ENCODE data around the gene ZNF555.

The ZNF555 gene

DNA sequence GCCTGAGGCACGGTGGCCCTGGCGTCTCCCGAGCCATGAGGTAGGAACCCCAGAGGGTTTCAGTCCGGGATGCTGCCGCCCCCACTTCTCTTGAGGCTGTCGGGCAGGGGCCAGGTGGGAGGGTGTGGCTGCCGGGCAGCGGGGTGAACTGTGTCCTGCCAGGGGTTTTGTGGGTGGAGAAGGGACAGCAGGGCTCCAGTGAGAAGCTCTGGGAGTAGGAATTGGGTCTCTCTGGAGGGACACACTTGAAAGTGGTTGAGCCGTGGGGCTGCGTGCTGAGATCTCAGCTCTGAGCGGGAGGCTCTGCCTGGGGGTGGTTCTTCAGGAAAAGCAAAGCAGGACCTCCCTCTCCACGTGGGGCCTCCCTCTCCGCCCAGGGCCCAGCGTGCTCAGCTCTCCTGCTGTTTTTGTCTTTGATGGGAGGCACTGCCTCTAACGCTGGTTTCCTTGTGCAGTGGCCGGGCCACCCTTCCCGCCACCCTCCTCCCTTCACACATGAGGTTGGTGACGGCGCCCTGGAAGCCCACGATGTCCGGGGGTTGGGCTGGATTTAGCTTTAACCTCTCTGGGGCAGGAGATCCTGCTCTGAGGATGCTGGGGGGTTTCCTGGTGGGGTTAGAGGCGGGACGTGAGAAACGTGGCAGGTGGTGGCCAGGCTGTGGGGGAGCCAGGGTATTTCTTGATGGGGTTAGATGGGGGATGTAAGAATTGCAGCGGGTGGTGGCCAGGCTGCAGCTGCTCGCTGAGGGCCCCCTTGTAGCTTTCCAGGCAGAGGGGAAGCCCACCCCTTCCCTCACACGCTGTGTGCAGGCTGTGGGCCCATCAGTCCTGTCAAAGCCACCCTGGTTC lies 36.9 kb upstream of the ZNF555 start:
- DNase-seq (ENCODE audit: low read depth): no peak
- TF ChIP-seq, protein P1, sequence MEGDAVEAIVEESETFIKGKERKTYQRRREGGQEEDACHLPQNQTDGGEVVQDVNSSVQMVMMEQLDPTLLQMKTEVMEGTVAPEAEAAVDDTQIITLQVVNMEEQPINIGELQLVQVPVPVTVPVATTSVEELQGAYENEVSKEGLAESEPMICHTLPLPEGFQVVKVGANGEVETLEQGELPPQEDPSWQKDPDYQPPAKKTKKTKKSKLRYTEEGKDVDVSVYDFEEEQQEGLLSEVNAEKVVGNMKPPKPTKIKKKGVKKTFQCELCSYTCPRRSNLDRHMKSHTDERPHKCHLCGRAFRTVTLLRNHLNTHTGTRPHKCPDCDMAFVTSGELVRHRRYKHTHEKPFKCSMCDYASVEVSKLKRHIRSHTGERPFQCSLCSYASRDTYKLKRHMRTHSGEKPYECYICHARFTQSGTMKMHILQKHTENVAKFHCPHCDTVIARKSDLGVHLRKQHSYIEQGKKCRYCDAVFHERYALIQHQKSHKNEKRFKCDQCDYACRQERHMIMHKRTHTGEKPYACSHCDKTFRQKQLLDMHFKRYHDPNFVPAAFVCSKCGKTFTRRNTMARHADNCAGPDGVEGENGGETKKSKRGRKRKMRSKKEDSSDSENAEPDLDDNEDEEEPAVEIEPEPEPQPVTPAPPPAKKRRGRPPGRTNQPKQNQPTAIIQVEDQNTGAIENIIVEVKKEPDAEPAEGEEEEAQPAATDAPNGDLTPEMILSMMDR (conservative IDR thresholded peaks at IDR 0.05; ENCODE audit: low read depth, low read length): no peak
- H3K4me3 ChIP-seq (ENCODE audit: low read length): no peak overlapping the region

DNA sequence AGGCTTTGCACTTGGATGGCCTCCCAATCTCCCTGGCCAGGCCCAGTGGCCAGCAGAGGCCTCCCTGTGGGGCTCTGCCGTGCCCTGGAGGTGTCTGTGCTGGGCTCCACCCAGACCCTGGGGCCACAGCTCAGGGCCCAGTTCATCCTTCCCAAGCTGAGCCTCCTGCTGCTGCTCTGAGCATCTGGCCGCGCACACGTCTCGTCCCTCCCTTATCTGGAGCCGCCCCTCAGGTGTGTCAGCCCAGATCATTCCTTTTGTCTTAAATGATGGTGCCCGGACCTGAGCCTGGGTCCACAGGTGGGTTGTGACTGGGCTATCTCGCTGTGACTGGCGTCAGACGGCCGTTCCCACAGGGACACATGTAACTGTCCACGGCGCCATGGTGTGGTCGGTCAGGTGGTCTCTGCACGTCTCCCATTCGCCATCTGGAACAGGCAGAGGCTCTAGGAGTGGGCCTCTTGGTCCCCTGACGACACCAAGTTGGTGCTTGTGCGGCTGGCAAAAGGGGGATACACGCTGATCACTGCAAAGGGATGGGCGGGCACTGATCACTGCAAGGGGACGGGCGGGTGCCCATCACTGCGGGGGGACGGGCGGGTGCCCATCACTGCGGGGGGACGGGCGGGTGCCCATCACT lies 35.9 kb upstream of the ZNF555 start:
- H3K4me3 ChIP-seq (ENCODE audit: low read length): no peak overlapping the region
- TF ChIP-seq, protein P1 (conservative IDR thresholded peaks at IDR 0.05; ENCODE audit: low read depth, low read length): no peak
- no peak for DNase-seq (ENCODE audit: low read depth)

DNA sequence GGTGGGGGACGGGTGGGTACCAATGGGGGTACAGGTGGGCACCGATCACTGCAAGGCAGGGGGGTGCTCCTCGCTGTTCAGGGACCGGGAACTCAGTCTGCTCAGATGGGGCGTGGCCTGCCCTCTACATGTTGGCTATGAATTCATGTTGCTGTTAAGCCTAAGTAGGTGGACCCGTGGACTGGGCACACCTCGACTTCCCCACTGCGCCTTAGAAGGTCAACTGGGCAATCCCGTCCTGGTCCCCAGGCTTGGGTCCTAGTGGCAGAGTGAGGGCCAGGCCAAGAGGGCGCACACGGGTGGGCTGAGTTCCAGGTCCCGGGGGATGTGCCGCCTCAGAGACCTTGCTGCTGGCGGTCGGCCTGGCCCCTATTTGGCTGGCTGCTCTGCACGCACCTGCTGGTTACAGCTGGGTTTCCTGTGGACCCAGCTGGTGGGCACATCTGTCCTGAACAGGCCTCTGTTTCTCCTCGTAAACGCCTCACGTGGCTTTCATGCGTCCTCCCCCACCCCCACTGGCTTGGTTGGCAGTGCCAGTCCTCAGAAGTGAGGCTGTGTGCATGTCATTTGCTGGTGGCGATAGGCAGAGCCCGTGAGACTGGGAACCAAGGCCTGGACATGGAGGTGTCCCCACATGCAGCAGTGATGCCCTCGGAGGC lies 35.2 kb upstream of the ZNF555 start:
- DNase-seq (ENCODE audit: low read depth): no peak
- TF ChIP-seq, protein P1 (conservative IDR thresholded peaks at IDR 0.05; ENCODE audit: low read depth, low read length): no peak
- no peak overlapping the region for H3K4me3 ChIP-seq (ENCODE audit: low read length)

DNA sequence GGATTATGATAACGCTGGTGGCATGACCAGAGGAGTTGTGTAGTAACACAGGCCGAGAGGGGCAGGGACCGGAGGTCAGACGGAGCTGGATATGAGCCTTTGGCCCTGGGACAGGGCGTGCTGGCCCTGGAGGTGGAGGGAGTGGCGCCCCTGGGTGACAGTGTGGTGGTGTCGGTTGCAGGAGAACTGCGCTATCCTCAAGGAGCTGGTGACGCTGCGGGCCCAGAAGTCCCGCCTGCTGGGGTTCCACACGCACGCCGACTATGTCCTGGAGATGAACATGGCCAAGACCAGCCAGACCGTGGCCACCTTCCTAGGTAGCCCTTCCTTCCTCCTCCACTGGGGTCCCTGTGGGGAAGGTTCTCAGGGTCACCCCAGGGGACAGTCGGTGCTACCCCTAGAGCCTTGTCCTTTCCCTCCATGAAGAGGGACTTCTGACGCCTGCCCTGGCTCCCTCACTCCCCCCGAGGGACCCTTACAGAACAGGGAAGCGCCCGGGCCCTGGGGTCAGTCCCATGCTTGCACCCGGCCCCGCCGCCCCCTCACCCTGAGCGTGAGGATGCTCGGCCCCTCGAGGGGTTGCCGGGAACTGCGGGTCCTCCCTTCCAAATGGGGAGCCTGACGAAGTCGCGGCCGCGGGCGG lies 34.4 kb upstream of the ZNF555 start:
- DNase-seq (ENCODE audit: low read depth): no peak
- TF ChIP-seq, protein P1 (conservative IDR thresholded peaks at IDR 0.05; ENCODE audit: low read depth, low read length): no peak
- no peak overlapping the region for H3K4me3 ChIP-seq (ENCODE audit: low read length)

DNA sequence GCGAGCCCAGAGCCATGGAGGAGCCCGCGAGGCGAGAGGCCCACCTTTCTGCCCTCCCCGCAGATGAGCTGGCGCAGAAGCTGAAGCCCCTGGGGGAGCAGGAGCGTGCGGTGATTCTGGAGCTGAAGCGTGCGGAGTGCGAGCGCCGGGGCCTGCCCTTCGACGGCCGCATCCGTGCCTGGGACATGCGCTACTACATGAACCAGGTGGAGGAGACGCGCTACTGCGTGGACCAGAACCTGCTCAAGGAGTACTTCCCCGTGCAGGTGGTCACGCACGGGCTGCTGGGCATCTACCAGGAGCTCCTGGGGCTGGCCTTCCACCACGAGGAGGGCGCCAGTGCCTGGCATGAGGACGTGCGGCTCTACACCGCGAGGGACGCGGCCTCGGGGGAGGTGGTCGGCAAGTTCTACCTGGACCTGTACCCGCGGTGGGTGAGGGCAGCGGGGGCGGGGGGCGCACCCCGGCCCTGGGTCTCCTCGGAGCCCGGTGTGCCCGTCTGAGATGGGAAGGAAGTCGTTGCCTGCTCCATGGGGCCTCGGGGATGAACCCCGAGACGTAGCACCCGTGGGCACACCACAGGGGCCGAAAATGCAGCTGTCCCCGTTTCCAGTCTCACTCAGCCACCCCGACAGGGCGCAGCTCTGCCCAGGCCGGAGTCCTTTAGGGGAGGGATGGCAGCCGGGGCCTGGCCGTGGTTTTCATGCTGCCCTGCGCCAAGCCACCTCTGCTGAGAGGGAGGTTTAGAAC lies 33.7 kb upstream of the ZNF555 start:
- no peak overlapping the region for H3K4me3 ChIP-seq (ENCODE audit: low read length)
- no peak for DNase-seq (ENCODE audit: low read depth)
- TF ChIP-seq, protein P1 (conservative IDR thresholded peaks at IDR 0.05; ENCODE audit: low read depth, low read length): no peak

DNA sequence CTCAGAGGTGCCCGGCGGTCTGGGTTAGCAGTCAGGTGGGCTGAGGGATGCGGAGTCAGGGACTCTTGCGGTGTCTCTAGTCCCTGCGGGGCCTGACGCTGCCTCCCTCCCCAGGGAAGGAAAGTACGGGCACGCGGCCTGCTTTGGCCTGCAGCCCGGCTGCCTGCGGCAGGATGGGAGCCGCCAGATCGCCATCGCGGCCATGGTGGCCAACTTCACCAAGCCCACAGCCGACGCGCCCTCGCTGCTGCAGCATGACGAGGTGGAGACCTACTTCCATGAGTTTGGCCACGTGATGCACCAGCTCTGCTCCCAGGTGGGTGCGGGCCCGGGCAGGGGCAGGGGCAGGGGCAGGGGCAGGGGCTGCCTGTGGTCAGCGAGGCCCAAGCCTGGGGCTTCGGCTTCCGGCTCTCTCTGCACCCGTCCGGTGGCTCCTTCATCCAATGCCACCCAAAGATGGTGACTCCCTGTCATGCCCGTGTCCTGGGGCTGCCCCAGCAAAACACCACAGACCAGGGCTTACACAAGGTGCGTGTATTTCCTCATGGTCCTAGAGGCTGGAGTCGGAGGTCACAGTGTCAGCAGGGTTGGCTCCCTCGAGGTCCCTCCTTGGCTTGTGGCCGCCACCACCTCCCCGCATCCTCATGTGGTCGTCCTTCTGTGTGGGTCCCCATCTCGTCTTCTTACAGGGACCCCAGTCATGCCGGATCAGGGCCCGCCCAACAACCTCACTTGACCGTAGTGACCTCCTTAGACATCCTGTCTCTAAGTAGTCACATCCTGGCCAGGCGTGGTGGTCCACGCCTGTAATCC lies 32.9 kb upstream of the ZNF555 start:
- no peak overlapping the region for H3K4me3 ChIP-seq (ENCODE audit: low read length)
- DNase-seq (ENCODE audit: low read depth): no peak
- TF ChIP-seq, protein P1 (conservative IDR thresholded peaks at IDR 0.05; ENCODE audit: low read depth, low read length): no peak
